ENCODE measurements around the gene KRTAP10-3. TPM values are rescaled to one million over a fixed set of nuclear protein-coding genes. Genes with fewer than 3 reads are reported as not detected.

KRTAP10-3 gene
- total and polyA plus RNA-seq, 9 of the 15 experiments (the other 6 are each of a cell fraction or from before 2014, with no cell fraction given): not detected

DNA sequence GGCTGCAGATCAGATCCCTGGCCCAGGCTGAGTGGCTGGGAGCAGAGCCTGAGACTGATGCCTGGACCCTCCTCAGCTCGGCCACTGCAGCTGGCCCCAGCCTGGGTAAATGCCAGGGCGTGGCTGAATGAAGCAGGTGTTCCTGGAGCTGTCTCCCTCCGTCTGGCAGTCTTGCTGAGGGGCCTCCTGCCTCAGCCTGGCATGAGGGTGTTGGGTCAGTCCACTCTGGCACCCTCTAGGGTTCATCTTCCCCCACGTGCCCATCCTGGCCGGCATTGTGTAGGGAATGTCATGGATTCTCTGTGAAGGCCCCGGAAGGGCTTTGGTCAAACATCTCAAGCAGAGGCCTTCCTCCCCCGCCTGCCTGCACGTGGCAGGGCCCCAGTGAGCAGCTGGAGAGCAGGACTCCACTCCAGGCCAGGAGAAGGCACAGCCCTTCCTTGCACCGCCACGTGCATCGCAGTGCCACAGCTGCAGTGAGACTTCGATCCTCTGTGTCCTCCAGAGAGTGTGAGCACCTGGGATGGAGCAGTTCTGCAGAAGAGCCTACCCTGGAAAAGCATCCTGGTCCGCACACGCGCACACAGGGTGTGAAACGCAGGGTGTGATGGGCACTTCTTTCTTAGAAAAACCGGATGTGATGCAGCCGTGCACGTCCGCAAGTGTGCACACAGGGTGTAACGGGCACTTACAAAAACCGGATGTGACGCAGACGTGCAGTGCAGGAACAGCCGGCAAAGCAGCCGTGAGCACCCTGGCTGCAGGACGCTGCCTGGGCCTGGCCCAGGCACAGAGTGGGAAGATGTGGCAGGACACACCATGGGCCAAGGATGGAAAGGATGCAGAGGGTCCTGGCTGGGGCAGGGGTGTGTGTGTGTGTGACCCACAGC, 10.3 kb upstream of the KRTAP10-3 start (continued):
- TF ChIP-seq MEF2D (tag; conservative IDR thresholded peaks at IDR 0.05; ENCODE audit: low read depth): no peak
- no peak for TF ChIP-seq ELF2 (CRISPR knock-in tag; IDR thresholded peaks at IDR 0.05)
- TF ChIP-seq, protein P1, sequence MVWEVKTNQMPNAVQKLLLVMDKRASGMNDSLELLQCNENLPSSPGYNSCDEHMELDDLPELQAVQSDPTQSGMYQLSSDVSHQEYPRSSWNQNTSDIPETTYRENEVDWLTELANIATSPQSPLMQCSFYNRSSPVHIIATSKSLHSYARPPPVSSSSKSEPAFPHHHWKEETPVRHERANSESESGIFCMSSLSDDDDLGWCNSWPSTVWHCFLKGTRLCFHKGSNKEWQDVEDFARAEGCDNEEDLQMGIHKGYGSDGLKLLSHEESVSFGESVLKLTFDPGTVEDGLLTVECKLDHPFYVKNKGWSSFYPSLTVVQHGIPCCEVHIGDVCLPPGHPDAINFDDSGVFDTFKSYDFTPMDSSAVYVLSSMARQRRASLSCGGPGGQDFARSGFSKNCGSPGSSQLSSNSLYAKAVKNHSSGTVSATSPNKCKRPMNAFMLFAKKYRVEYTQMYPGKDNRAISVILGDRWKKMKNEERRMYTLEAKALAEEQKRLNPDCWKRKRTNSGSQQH (CRISPR knock-in tag; IDR thresholded peaks at IDR 0.05): no peak
- TF ChIP-seq MCM3 (IDR thresholded peaks at IDR 0.05): no peak
- no peak for TF ChIP-seq GATA2 (CRISPR knock-in tag; IDR thresholded peaks at IDR 0.05)
- TF ChIP-seq TAL1 (IDR thresholded peaks at IDR 0.05): no peak
- no peak for TF ChIP-seq ZNF655 (CRISPR knock-in tag; IDR thresholded peaks at IDR 0.05)
- TF ChIP-seq ZNF184 (CRISPR knock-in tag; IDR thresholded peaks at IDR 0.05): no peak
- no peak for TF ChIP-seq NCOR1 (IDR thresholded peaks at IDR 0.05)
- peak; percentile 30 for TF ChIP-seq ZNF316 (IDR thresholded peaks at IDR 0.05)
- TF ChIP-seq, protein P2, sequence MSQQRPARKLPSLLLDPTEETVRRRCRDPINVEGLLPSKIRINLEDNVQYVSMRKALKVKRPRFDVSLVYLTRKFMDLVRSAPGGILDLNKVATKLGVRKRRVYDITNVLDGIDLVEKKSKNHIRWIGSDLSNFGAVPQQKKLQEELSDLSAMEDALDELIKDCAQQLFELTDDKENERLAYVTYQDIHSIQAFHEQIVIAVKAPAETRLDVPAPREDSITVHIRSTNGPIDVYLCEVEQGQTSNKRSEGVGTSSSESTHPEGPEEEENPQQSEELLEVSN (IDR thresholded peaks at IDR 0.05; ENCODE audit: borderline replicate concordance in 1 of 2, extremely low read depth in 1 of 2, insufficient read depth in 1 of 2, insufficient read length in 1 of 2, low read depth in 1 of 2, low read length in 1 of 2, poor library complexity in 1 of 2, severe bottlenecking in 1 of 2): peak in 1 of 2 experiments; percentile 2
- no peak for TF ChIP-seq CLOCK (CRISPR knock-in tag; IDR thresholded peaks at IDR 0.05; ENCODE audit: borderline replicate concordance)
- TF ChIP-seq PTRF (tag; IDR thresholded peaks at IDR 0.05): no peak
- no peak for TF ChIP-seq E4F1 (CRISPR knock-in tag; IDR thresholded peaks at IDR 0.05; ENCODE audit: borderline replicate concordance)
- no peak for TF ChIP-seq GATAD2A (IDR thresholded peaks at IDR 0.05)
- peak; percentile 69 for TF ChIP-seq CXXC5 (CRISPR knock-in tag; IDR thresholded peaks at IDR 0.05)
- TF ChIP-seq TFAM (CRISPR knock-in tag; conservative IDR thresholded peaks at IDR 0.05): no peak
